Measurements from ENCODE around the gene TTC38.

The TTC38 gene

GRCh38 chr22:46281866-46282678, 14.3 kb downstream of the TTC38 start:
- DNase-seq = no peak
- Mint-ChIP-seq H3K36me3 (ENCODE audit: low read depth) (peaks cover 40% of the 10 kb centered on the region), H3K4me3 (no peak overlapping the region), H3K27me3 (ENCODE audit: low read depth, poor library complexity) (peaks cover 9% of the 10 kb centered on the region), H3K27ac (peak overlapping the region; percentile 42), H3K9me3 (no peaks in the 10 kb centered on the region), H3K4me1 (no peaks in the 10 kb centered on the region)
- no peak for TF ChIP-seq CTCF (IDR thresholded peaks at IDR 0.05)

- no peak for TF ChIP-seq CTCF (IDR thresholded peaks at IDR 0.05)
- Mint-ChIP-seq H3K4me3 (no peak overlapping the region), H3K4me1 (peaks cover 6% of the 10 kb centered on the region)
Measured at GRCh38 chr22:46286006-46286405, 18.2 kb downstream of the TTC38 start.

GRCh38 chr22:46286941-46287872, 19.4 kb downstream of the TTC38 start:
- H3K9me3 Mint-ChIP-seq = no peaks in the 10 kb centered on the region
- H3K4me1 Mint-ChIP-seq = peaks cover 6% of the 10 kb centered on the region
- DNase-seq = no peak
- no peak for TF ChIP-seq CTCF (IDR thresholded peaks at IDR 0.05)
- peaks cover 29% of the 10 kb centered on the region for H3K36me3 Mint-ChIP-seq (ENCODE audit: low read depth)
- peak overlapping the region; percentile 60 for H3K27ac Mint-ChIP-seq
- no peak overlapping the region for H3K4me3 Mint-ChIP-seq
- H3K27me3 Mint-ChIP-seq (ENCODE audit: low read depth, poor library complexity) = peaks cover under 1% of the 10 kb centered on the region

More at GRCh38 chr22:46286006-46286405, 18.2 kb downstream of the TTC38 start:
- no peak for DNase-seq
- no peaks in the 10 kb centered on the region for H3K9me3 Mint-ChIP-seq
- H3K36me3 Mint-ChIP-seq (ENCODE audit: low read depth) = peaks cover 33% of the 10 kb centered on the region
- no peak overlapping the region for H3K27ac Mint-ChIP-seq
- peaks cover 5% of the 10 kb centered on the region for H3K27me3 Mint-ChIP-seq (ENCODE audit: low read depth, poor library complexity)

GRCh38 chr22:46287873-46288751, 20.3 kb downstream of the TTC38 start:
- DNase-seq = no peak
- peaks cover 9% of the 10 kb centered on the region for H3K4me1 Mint-ChIP-seq
- no peak for TF ChIP-seq CTCF (IDR thresholded peaks at IDR 0.05)
- H3K9me3 Mint-ChIP-seq = no peaks in the 10 kb centered on the region
- peak overlapping the region; percentile 60 for H3K27ac Mint-ChIP-seq
- H3K27me3 Mint-ChIP-seq (ENCODE audit: low read depth, poor library complexity) = no peaks in the 10 kb centered on the region
- no peak overlapping the region for H3K4me3 Mint-ChIP-seq
- peaks cover 38% of the 10 kb centered on the region for H3K36me3 Mint-ChIP-seq (ENCODE audit: low read depth)

GRCh38 chr22:46288846-46289243, 21.0 kb downstream of the TTC38 start:
- DNase-seq = no peak
- Mint-ChIP-seq H3K36me3 (ENCODE audit: low read depth) (peaks cover 40% of the 10 kb centered on the region), H3K27me3 (ENCODE audit: low read depth, poor library complexity) (no peaks in the 10 kb centered on the region), H3K4me3 (no peak overlapping the region), H3K4me1 (peaks cover 16% of the 10 kb centered on the region), H3K27ac (no peak overlapping the region), H3K9me3 (no peaks in the 10 kb centered on the region)
- TF ChIP-seq CTCF (IDR thresholded peaks at IDR 0.05) = no peak
